GM15510 (cell line): ENCODE results near the gene NUAK1.

Experiments
- POLR2A ChIP-seq: IDR thresholded peaks from 3 replicates; pipeline ENCODE4 v1.6.1; 2011; ENCODE audit warnings: borderline replicate concordance; ENCODE audit not compliant: insufficient read length; ENCODE audit errors: extremely low read depth

Gene NUAK1

DNA sequence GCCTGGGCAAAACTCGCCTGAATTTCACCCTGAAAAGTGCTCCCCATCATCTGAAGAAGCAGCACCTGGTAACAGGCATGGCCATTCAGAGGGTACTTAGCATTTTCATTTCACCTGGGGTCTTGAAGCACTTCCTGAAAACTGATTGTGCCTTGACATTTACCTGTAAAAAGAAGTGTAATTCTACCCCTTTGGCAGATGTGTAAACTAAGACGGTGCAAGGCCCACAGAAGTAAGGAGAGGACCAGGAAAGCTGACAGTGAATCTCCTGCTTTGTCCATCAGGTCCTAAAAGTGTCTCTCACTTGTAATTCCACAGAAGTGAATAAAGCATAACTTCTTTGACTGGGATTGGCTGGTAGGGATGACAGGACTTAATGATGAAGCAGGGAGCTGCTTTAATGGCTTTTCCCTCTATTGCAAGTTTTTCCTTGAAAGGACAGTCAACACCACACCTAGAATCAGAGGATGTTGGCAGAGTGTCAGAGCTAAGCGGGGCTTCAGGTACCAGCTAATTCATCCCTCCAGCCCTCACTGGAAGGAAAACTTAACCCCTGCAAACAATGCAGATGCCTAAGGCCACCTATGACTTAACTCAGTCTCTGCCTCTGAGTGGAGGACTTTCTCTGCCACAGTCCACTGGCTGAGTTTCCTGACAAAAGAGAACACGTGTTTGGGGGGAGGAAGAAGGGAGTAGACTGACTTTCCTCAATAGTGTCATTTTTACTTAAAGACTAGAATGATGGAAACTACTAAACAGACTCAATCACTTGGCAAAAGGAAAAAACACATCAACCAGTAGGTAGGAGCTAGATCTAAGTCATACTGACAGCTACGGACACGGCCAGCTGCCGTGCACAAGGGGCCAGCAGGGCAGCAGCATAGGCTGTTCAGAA is 74.7 kb downstream of the NUAK1 start:
- TF ChIP-seq POLR2A = no peak

DNA sequence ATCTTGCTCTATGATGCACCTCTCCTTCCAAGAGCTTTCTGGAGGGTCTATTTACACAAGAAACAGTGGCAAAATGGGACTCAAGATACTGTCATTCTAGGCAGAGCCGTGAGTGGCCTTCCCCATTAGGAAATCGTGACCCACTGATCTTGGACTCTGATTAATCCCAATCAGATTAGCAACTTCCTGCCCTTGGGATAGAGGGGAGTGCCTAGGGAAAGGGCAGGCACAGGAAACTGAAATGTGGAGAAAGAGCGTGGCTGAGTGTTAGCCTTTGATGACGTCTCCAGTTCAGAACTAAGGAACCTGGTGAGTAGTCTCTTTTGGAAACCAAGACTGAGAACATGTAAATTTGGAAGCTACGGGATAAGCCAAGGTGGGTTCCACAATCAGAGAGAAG is 76.1 kb downstream of the NUAK1 start:
- no peak for TF ChIP-seq POLR2A

DNA sequence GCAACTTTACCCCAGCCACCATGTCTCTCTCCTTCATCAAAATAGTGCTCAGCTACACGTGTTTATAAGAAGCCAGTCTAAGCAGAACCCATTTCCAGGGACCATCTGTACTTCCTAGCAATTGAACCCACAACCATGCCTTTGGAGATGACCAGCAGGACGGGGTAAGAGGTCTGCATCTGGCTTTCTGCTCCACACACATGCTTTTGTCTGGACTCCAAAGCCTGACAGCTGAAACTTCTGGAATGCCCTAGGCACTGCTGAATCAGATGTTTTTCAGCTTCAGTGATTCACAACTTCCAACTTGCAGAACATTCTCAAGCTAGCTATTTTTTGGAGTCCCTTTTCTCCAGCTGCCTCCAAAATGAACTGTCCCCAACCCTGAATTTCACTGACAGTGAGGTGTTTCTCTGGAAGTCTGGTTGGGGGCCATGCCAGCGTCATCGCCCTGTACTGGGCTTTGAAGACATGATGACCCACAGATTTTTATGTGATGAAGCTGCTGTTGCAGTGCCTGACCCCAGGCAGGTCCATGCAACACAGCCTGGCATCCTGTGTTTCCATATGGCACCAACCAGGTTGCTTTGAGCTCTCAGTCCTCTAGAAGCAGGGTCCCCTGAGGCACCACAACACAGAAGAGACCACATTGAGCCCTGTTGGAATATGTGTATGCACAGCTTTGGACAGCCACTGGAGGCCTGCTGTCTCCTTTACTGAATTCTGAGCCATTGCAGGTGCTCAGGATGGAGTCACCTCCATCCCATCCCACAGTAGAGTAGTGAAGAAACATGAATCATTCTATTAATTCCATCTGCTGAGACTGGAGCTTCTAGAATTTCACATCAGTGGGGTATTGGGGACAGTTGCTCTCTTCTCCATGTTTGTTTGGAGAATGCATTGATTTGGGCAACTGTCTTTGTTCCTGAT is 80.2 kb downstream of the NUAK1 start:
- no peak for TF ChIP-seq POLR2A

DNA sequence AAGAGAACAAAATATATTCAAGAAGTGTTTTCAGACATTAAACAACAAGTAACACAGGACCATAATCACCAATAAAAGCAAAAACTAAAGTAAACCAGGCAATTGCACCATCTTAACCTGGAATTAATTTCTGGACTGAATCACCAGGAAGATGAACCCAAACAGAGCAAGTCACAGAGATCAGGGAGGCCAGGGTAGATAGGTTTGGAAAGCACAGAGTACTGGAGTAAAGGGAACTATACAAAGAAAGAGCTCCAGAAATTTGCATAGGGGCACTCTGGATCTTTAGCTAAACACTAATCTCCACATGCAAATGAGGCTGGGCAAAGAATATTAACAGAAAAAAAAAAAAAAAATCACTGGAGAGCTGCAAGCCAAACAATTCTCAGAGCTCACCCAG is 84.7 kb downstream of the NUAK1 start:
- TF ChIP-seq POLR2A = no peak

DNA sequence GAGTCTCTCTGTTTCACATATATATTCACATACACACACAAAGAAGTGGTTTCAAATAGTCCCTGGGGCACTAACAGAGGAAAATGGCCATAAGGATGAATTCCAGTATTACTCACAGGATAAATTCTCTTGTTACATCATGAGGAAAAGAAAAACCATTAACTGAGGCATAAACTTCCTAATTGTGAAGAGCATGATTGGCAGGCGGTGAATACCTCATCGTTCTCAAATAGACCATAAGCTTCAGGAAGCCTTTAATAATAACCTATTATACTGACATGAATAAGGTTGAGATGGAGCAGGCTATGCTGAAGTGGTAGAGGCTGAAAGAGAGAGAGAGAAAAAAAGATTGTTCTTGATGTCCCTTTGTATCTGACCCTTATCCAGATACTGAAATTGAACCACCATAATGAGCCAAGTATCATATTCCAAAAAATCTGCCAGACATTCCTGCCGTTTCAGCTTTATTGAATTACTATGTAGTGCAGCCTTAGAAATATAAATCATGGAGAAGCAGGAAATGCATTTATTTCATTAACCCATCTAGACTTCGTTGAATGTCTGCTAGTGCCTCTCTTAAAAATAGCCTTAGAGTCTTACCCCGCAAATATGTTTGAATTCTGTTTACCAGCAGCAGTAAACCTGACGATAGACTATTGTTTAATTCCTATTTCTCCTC is 86.8 kb downstream of the NUAK1 start:
- no peak for TF ChIP-seq POLR2A

DNA sequence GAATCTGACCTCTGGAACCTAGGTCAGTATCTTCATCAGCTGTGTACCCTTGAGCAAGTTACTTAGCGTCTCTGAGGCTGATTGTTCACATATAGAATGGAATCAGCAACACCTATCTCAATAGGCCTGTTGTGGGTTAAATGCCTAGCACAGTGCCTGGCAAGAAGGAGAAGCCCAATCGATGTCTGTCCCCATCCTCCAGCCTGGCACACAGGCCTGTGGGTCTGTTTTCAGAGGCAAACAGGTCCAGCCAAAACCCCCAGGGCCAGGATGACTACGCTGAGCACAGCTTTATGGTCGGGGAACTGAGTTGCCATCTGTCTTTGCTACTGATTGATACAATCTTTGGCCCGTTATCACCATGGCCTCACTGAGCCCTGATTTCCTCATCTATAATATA is 89.2 kb downstream of the NUAK1 start:
- no peak for TF ChIP-seq POLR2A

DNA sequence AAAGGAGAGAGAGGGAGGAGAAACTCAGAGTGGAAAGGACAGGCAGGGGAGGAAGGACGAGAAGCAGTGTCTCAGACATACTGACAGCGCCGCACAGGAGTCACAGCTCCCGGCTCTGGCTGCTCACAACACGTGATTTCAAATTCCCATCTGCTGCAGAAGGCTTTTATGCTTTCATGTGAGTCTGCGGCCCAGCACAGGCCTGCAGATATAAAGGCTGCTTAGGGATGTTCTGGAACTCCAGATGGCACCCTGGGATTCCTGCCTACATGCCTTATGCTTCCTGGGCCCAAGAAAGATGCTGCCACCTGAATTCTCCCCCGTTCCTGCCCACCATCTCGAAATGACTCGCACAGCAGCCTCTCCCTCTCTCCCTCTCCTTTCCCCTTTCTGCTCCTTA is 89.6 kb downstream of the NUAK1 start:
- no peak for TF ChIP-seq POLR2A

DNA sequence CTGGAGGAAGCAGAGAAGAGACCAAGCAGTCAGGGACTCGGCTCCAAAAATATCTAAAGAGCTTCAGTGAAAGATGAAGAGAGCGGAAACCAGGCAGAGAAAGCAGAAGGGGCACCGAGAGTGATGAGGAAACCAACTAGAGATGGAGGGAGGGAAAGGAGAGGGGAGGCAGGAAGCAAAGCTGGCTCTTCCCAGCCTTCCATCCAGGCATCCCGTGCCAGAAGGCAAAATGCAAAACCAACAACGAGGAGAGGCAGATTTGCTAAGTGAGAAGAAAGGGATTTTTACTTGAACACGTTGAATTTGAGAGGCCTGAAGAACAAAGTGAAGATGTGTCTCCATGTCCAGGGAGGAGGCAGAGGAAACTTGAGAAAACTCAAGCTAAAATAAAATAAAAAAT is 90.1 kb downstream of the NUAK1 start:
- TF ChIP-seq POLR2A = no peak

DNA sequence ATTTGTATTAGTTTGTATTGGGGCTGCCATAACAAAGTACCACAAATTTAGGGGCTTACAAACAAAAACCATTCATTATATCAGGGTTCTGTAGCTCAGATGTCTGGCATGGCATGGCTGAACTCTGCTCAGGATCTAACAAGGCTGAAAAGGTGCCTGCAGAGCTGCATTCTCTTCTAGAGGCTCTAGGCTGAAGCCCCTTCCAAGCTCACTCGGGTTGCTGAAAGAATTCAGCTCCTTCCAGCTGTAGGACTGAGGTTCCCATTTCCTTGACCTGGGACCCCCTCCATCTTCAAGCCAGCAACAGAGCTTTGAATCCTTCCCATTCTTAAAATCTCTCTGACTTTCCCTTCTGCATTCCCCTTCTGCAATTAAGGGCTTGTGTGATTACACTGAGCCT is 90.7 kb downstream of the NUAK1 start:
- no peak for TF ChIP-seq POLR2A

DNA sequence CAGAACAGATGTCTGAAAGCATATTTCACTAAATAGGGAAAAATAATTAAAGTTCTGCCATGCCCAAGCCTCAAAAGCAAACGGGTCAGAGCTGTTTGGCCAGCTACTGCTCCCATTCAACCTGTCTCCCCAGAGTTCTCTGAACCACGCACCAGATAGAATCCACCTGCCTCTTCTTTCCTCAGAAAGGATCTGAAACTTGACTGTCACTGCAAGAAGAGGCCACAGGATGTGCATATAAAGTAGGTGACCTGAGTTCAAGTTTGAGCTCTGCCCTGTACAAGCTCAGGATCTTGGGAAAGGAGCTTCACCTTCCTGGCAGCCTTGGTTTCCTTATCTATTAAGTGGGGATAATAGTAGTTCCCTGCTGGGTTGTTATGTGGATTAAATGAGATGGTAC is 91.8 kb downstream of the NUAK1 start:
- no peak for TF ChIP-seq POLR2A

DNA sequence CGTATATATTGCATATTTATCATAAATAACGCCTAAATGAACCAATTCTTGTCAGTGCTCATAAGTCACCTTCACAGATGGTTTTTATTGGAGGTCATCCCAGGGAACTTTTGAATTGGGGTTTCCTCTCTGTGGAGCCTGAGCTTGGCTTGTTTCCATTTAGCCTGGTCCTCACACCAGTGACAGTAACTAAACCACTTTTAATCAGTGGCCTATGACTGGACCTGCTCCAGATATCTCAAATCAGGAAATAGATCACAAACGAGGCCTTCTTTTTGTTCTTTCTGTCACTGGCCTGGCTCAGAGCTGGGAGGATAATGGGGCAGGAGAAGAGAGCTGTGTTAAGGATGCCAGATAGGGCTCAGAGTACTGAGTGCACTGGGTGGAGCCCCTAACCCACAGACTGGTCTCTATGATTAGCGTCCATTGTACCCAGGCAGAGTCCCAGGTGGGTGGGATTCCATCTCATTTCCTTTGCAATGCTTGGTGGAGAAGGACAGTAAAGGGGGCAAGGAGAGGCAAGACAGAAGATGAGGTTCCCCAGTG is 92.4 kb downstream of the NUAK1 start:
- no peak for TF ChIP-seq POLR2A

DNA sequence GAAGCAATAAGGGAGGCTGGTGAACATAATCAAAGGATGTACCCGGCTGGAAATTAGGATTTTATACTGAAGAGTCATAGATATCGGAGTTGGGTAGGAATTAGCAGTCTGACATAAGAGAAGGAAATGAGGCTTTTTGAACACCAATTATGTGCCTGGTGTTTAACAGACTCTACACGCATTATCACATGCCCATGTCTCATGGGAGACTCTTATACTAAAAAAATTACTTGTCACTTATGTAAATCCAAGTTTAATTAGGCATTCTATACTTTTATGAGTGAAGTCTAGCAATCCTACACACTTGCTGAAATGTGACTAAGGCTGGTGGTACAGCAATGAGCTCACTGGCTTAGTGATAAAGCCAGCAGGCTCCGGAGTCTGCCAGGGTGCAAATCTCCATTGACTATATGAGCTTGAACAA is 93.5 kb downstream of the NUAK1 start:
- no peak for TF ChIP-seq POLR2A

DNA sequence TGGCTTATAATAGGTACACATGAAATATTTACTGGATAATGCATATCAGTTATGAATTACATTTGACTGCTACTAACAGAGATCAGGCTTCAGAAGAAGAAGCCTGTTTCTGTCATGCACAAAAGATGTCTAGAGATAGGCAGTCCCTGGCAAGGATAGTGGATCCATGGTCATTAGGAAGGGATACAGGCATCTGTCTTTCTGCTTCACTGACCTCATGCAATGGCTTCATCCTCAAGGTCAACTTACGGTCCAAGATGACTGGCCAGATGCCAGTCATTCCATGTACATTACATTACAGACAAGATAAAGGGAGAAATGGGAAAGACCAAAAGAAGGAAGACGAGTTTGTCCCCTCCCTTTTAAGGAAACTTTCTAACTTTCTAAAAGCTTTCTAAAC is 94.0 kb downstream of the NUAK1 start:
- TF ChIP-seq POLR2A = no peak

DNA sequence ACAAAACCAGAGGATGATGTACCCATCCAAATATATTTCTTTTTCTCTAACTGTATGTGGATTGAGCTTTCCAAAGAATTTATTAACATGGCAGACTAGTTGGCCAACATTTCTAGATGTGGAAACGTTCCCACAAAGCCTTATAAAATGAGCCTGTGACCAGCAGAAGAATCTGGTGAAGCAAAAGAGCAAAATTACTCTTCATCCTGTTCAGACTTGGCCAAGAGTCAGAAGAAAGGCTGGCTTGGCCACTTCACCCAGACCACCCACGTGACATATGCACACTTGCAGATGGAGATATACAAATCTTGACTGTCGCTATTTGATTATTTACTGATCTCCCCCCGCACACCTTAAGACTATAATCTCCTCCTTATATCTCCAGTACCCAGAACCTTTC is 96.7 kb downstream of the NUAK1 start:
- no peak for TF ChIP-seq POLR2A

DNA sequence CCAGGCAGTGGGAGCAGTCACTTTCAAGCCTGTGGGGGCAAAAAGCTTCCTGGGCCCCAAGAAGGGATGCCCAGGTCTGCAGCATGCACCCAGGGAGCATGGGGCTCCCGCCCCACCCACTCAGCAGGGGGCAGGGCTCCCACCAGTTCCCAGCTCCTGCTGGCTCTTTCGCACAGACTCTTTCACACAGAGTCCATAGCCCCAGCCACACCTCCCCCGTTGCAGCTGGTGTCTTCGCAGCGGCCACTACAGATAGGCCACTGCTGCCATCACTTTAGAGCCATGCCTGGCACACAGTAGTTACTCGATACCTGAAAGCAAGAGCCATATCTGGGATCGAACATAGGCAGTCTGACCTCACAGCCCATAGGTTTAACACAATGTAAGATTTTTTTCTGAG is 98.2 kb downstream of the NUAK1 start:
- TF ChIP-seq POLR2A = no peak
